Uterus (tissue), 4 donors: ENCODE results near the gene METTL18. TPM values are rescaled to one million over a fixed set of nuclear protein-coding genes. Genes with fewer than 3 reads are reported as not detected.

ENCODE experiments used
- DNase-seq, 2 donors: peaks; one replicate each; pipeline ENCODE4 v3.0.0-alpha.2; 2019 to 2020
- H3K27ac ChIP-seq, 2 donors: fragments of 200-600 bp; sonication (generic); 1 replicate in 1 of 2; 2 replicates in 1 of 2; pipeline ENCODE4 v1.5.1; 2016 to 2018
- H3K27me3 ChIP-seq, 2 donors: fragments of 200-600 bp; sonication (generic); one replicate each; pipeline ENCODE4 v1.5.1; 2018 to 2019; ENCODE audit warnings: control low read depth in 1 of 2
- H3K36me3 ChIP-seq, 2 donors: fragments of 200-600 bp; sonication (generic); one replicate each; pipeline ENCODE4 v1.5.1; 2019; ENCODE audit warnings: control low read depth in 1 of 2
- H3K4me1 ChIP-seq, 2 donors: fragments of 200-600 bp; sonication (generic); one replicate each; pipeline ENCODE4 v1.5.1; 2018 to 2019; ENCODE audit warnings: control low read depth in 1 of 2
- H3K4me3 ChIP-seq, 2 donors: fragments of 200-600 bp; sonication (generic); 1 replicate in 1 of 2; 2 replicates in 1 of 2; pipeline ENCODE4 v1.5.1; 2018 to 2019; ENCODE audit warnings: mild to moderate bottlenecking in 1 of 2
- H3K9me3 ChIP-seq, 2 donors: fragments of 200-600 bp; sonication (generic); one replicate each; pipeline ENCODE4 v1.5.1; 2019; ENCODE audit warnings: control low read depth in 1 of 2
- CTCF ChIP-seq, 4 experiments: fragments of 200-600 bp in 2 of 4; fragments of 450-650 bp in 2 of 4; sonication (generic) in 2 of 4; IDR thresholded peaks; one replicate each; pipeline ENCODE4 v1.5.1; 2016 to 2019; ENCODE audit warnings: antibody characterized with exemption in 4 of 4, mild to moderate bottlenecking in 2 of 4, moderate library complexity in 1 of 4
- POLR2A ChIP-seq, 2 donors: fragments of 450-650 bp; IDR thresholded peaks; one replicate each; pipeline ENCODE4 v1.6.1; 2016; ENCODE audit warnings: antibody characterized with exemption in 2 of 2, mild to moderate bottlenecking in 1 of 2, moderate library complexity in 1 of 2
- intact Hi-C: fragments of 100-400 bp; cut with DNase I; formaldehyde crosslinking; loops from one replicate; pipeline ENCODE4 v1.15.1; 2023; ENCODE audit warnings: low total_unique reads
- total RNA-seq, 4 donors: library from RNA; depleted of rRNA in 3 of 4; stranded (reverse); fragments of >200 nt in 3 of 4; gene quantifications; one replicate each; pipeline versions ENCODE4 v1.1.0 to v1.2.4, GENCODE V29; 2014 to 2023
- donor health status: DM: yes; HTN: yes; CAD: no.

METTL18 gene
- total RNA-seq, 4 donors from 2014 or later, result 1.0 to 14.7 (median 10.2) TPM

- no peaks in the 10 kb centered on the region for H3K9me3 ChIP-seq
- H3K36me3 ChIP-seq, result no peaks in the 10 kb centered on the region
- TF ChIP-seq POLR2A (IDR thresholded peaks at IDR 0.05) (no peak), CTCF (IDR thresholded peaks at IDR 0.05) (no peak)
- intact Hi-C loops, result no loop called here
- no peak overlapping the region for H3K4me3 ChIP-seq
- H3K27ac ChIP-seq, result no peak overlapping the region
- no peaks in the 10 kb centered on the region for H3K4me1 ChIP-seq
- no peaks in the 10 kb centered on the region for H3K27me3 ChIP-seq
- DNase-seq, result no peak
Measured at GRCh38 chr1:169779150-169779549, 15.6 kb downstream of the METTL18 start.

GRCh38 chr1:169776440-169776839 is 18.3 kb downstream of the METTL18 start:
- Histone ChIP-seq H3K4me1 (no peaks in the 10 kb centered on the region), H3K36me3 (no peaks in the 10 kb centered on the region), H3K4me3 (no peak overlapping the region), H3K9me3 (no peaks in the 10 kb centered on the region), H3K27me3 (no peaks in the 10 kb centered on the region), H3K27ac (no peak overlapping the region)
- intact Hi-C loops, result no loop called here
- no peak for TF ChIP-seq POLR2A (IDR thresholded peaks at IDR 0.05)
- no peak for TF ChIP-seq CTCF (IDR thresholded peaks at IDR 0.05)
- DNase-seq, result no peak

GRCh38 chr1:169768161-169768560 is 26.5 kb downstream of the METTL18 start:
- H3K36me3 ChIP-seq, result no peaks in the 10 kb centered on the region
- H3K27me3 ChIP-seq, result no peaks in the 10 kb centered on the region
- H3K9me3 ChIP-seq, result no peaks in the 10 kb centered on the region
- H3K4me3 ChIP-seq, result no peak overlapping the region
- DNase-seq, result no peak
- TF ChIP-seq CTCF (IDR thresholded peaks at IDR 0.05) (no peak), POLR2A (IDR thresholded peaks at IDR 0.05) (no peak)
- no peak overlapping the region for H3K27ac ChIP-seq
- intact Hi-C loops, result no loop called here
- H3K4me1 ChIP-seq, result no peaks in the 10 kb centered on the region

- no peak overlapping the region for H3K4me3 ChIP-seq
- TF ChIP-seq CTCF (IDR thresholded peaks at IDR 0.05), result no peak
- TF ChIP-seq POLR2A (IDR thresholded peaks at IDR 0.05), result no peak
- H3K4me1 ChIP-seq, result no peaks in the 10 kb centered on the region
- H3K36me3 ChIP-seq, result no peaks in the 10 kb centered on the region
- no peak overlapping the region for H3K27ac ChIP-seq
- intact Hi-C loops, result no loop called here
- no peaks in the 10 kb centered on the region for H3K9me3 ChIP-seq
- no peaks in the 10 kb centered on the region for H3K27me3 ChIP-seq
- no peak for DNase-seq
Measured at GRCh38 chr1:169765580-169766331, 29.0 kb downstream of the METTL18 start.

GRCh38 chr1:169764919-169765318 is 29.8 kb downstream of the METTL18 start:
- no peak for TF ChIP-seq CTCF (IDR thresholded peaks at IDR 0.05)
- no peak for TF ChIP-seq POLR2A (IDR thresholded peaks at IDR 0.05)
- Histone ChIP-seq H3K27me3 (no peaks in the 10 kb centered on the region), H3K4me3 (no peak overlapping the region), H3K36me3 (no peaks in the 10 kb centered on the region), H3K9me3 (no peaks in the 10 kb centered on the region), H3K27ac (no peak overlapping the region), H3K4me1 (no peaks in the 10 kb centered on the region)
- intact Hi-C loops, result no loop called here
- DNase-seq, result no peak
